Psoas muscle (tissue), 8 donors: ENCODE results near the gene DAB2IP. TPM values are rescaled to one million over a fixed set of nuclear protein-coding genes. Genes with fewer than 3 reads are reported as not detected.

Source experiments
- ATAC-seq, 4 donors: fragments of 200-7000 bp; cut with Tn5 transposase; one replicate each; pipeline ENCODE4 v1.9.1; 2020; ENCODE audit warnings: moderate library complexity in 3 of 4, mild to moderate bottlenecking in 2 of 4
- DNase-seq, 2 donors: peaks; one replicate each; pipeline ENCODE4 v3.0.0-alpha.2; 2020
- H3K27ac ChIP-seq: fragments of 200-600 bp; one replicate; pipeline ENCODE4 v1.8.0; 2022
- H3K27me3 ChIP-seq, 3 donors: fragments of 200-600 bp in 1 of 3; one replicate each; pipeline versions ENCODE4 v1.6.1 to v1.8.0; 2013 to 2022; ENCODE audit warnings: low read length in 2 of 3, mild to moderate bottlenecking in 2 of 3, moderate library complexity in 1 of 3; ENCODE audit not compliant: insufficient read depth in 3 of 3
- H3K36me3 ChIP-seq, 2 donors: fragments of 200-600 bp in 1 of 2; one replicate each; pipeline versions ENCODE4 v1.6.1 to v1.8.0; 2013 to 2022; ENCODE audit warnings: low read depth in 1 of 2, mild to moderate bottlenecking in 1 of 2, moderate library complexity in 1 of 2; ENCODE audit not compliant: insufficient read depth in 1 of 2
- H3K4me1 ChIP-seq: fragments of 200-600 bp; one replicate; pipeline ENCODE4 v1.8.0; 2022
- H3K4me3 ChIP-seq: fragments of 200-600 bp; one replicate; pipeline ENCODE4 v1.8.0; 2022; ENCODE audit warnings: mild to moderate bottlenecking
- H3K9me3 ChIP-seq: fragments of 200-600 bp; one replicate; pipeline ENCODE4 v1.8.0; 2022
- WGBS, 3 donors: extraction: QIAGEN DNeasy Blood & Tissue Kit; methylation state at CpG; one replicate each; pipeline versions ENCODE4 v1.1.6 to v1.1.7; 2013; 5-methylcytosine and 5-hydroxymethylcytosine counted together
- intact Hi-C, 2 donors: fragments of 100-400 bp; cut with DNase I; formaldehyde crosslinking; loops; one replicate each; pipeline versions ENCODE4 v1.11.0 to v1.14.2; 2022
- polyA plus RNA-seq, 3 donors: library from polyadenylated mRNA; stranded (reverse); fragments of 200-250 nt; gene quantifications; one replicate each; pipeline ENCODE4 v1.2.3, GENCODE V29; 2013
- total RNA-seq, 4 donors: library from RNA; stranded (reverse); fragmentation: NEBNext Ultra II Directional in 2 of 4; extraction: Animal tissue kit (Norgen Biotek cat#: 25700) in 2 of 4; gene quantifications; one replicate each; pipeline versions ENCODE4 v1.2.1 to v1.2.4, GENCODE V29; 2021 to 2023
- TF ChIP-seq, protein P1 (sequence below): fragments of 200-600 bp; IDR thresholded peaks from one replicate; pipeline ENCODE4 v1.8.0; 2022; ENCODE audit warnings: antibody characterized with exemption
- donor health status: healthy with polysubstance abuse.
- donor health status: DM: no; HTN: no; CAD: no; lungs with moderate emphysema.
- donor health status: Bipolar disorder and iron deficiency.
- donor health status: healthy.
- donor health status: DM: yes; HTN: yes; CAD: no.
- donor health status: DM: no; HTN: no; CAD: no.
- donor health status: DM: no; HTN: no; CAD: no.
- donor health status: DM: yes; HTN: yes; CAD: no.

The DAB2IP gene
- total and polyA plus RNA-seq, 7 donors, result 14.1 to 66.2 (median 33.4) TPM

DNA sequence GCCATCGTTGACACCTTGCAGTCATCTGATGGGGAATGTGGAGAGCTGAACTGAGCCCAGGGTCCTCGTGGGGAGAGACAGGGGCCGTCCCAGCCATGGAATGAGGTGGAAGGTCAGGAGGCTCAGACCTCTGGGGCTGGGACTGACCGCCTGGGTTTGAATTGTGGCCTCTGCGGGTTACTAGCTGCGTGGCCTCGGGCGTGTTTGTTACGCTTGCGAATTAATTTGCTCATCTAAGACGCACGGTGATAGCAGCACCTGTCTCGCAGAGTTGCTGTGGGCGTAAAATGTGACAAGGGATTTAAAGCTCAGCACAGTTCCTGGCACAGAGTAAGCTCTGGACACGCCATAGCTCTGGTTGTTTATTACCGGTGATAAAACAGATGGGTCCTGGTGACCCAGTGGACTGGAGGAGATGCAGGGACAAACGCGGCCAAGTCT, 19.4 kb upstream of the DAB2IP start:
- DNase-seq (no peak), ATAC-seq (peak; percentile 42 to 81 (median 58))
- no peaks in the 10 kb centered on the region for H3K9me3 ChIP-seq
- TF ChIP-seq, protein P1, sequence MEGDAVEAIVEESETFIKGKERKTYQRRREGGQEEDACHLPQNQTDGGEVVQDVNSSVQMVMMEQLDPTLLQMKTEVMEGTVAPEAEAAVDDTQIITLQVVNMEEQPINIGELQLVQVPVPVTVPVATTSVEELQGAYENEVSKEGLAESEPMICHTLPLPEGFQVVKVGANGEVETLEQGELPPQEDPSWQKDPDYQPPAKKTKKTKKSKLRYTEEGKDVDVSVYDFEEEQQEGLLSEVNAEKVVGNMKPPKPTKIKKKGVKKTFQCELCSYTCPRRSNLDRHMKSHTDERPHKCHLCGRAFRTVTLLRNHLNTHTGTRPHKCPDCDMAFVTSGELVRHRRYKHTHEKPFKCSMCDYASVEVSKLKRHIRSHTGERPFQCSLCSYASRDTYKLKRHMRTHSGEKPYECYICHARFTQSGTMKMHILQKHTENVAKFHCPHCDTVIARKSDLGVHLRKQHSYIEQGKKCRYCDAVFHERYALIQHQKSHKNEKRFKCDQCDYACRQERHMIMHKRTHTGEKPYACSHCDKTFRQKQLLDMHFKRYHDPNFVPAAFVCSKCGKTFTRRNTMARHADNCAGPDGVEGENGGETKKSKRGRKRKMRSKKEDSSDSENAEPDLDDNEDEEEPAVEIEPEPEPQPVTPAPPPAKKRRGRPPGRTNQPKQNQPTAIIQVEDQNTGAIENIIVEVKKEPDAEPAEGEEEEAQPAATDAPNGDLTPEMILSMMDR, result no peak
- no peaks in the 10 kb centered on the region for H3K36me3 ChIP-seq
- no peak overlapping the region for H3K4me3 ChIP-seq
- intact Hi-C loops, result loop anchor here in 1 of 2 donors (10.0 kb wide), 1 partner anchor 233 kb away; no protein-coding TSS in a partner anchor
- 27 to 45% (median 29%) methylated on average over 18 of the region's 18 CpGs for WGBS, 3 donors
- H3K27ac ChIP-seq, result peak overlapping the region; percentile 46
- H3K4me1 ChIP-seq, result peaks cover 39% of the 10 kb centered on the region
- no peaks in the 10 kb centered on the region for H3K27me3 ChIP-seq

DNA sequence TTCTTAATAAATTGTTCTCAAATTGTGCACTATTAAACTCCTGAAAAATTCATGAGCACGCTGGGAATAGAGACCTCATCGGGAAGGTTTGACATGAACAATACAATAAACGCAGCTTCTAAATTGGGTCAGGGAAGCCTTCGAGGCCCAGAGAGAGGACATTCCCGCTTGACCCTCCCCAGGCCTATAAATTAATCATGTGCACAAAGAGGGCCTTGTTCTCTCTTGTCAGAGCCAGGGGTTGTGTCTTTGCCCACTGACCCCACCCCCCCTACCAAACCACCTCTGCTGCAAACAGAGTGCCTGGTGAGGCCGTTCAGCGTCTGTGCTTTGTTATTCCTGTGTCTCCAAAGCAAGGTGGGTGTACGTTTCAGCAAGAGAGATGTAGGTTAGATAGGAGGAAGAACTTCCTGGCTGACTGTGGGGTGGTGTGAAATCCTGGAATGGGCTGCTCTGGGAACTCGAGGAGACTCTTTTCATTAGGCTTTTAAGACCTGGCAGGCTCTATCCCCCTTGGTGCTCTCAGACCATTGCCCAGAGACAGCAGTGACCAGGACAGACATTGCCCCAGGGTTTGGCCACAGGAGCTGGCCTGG, 18.2 kb upstream of the DAB2IP start:
- no peak for ATAC-seq
- peaks cover 51% of the 10 kb centered on the region for H3K4me1 ChIP-seq
- H3K9me3 ChIP-seq, result no peaks in the 10 kb centered on the region
- WGBS, 3 donors, result 74 to 84% (median 75%) methylated on average over 9 of the region's 9 CpGs
- no peak for DNase-seq
- H3K27me3 ChIP-seq, result no peaks in the 10 kb centered on the region
- H3K4me3 ChIP-seq, result no peak overlapping the region
- H3K27ac ChIP-seq, result peak overlapping the region; percentile 23
- TF ChIP-seq, protein P1, result no peak
- H3K36me3 ChIP-seq, result no peaks in the 10 kb centered on the region
- intact Hi-C loops, result loop anchor here in 1 of 2 donors (10.0 kb wide), 1 partner anchor 232 kb away; no protein-coding TSS in a partner anchor

DNA sequence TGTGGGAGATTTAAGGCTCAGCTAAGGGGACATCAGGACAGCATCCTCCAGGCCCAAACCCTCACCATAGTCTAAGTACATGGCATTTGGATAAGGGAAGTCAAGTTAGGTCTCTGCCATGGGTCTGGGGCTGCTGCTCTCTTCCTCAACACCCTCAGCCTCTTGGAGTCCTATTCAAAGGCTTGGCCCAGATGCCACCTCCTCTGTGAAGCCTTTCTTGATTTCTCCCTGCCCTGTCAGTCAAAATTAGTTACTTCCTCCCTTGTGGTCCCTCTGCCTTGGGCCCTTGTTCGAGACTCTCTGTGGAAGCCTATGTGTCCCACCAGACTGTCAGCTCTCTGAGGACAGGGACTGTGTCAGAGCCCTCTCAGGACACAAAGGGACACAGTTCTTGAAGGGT, 17.7 kb upstream of the DAB2IP start:
- peak overlapping the region; percentile 23 for H3K27ac ChIP-seq
- TF ChIP-seq, protein P1, result no peak
- no peaks in the 10 kb centered on the region for H3K9me3 ChIP-seq
- ATAC-seq (no peak), DNase-seq (no peak)
- intact Hi-C loops, result loop anchor here (2.0 to 10.0 kb wide), 2 partner anchors 17 to 231 kb away; partner anchors contain the start of gene DAB2IP (in 1 of the 2)
- H3K4me1 ChIP-seq, result peaks cover 55% of the 10 kb centered on the region
- no peaks in the 10 kb centered on the region for H3K27me3 ChIP-seq
- H3K36me3 ChIP-seq, result no peaks in the 10 kb centered on the region
- 88 to 100% (median 98%) methylated on average over 1 of the region's 1 CpG for WGBS, 3 donors
- H3K4me3 ChIP-seq, result no peak overlapping the region

DNA sequence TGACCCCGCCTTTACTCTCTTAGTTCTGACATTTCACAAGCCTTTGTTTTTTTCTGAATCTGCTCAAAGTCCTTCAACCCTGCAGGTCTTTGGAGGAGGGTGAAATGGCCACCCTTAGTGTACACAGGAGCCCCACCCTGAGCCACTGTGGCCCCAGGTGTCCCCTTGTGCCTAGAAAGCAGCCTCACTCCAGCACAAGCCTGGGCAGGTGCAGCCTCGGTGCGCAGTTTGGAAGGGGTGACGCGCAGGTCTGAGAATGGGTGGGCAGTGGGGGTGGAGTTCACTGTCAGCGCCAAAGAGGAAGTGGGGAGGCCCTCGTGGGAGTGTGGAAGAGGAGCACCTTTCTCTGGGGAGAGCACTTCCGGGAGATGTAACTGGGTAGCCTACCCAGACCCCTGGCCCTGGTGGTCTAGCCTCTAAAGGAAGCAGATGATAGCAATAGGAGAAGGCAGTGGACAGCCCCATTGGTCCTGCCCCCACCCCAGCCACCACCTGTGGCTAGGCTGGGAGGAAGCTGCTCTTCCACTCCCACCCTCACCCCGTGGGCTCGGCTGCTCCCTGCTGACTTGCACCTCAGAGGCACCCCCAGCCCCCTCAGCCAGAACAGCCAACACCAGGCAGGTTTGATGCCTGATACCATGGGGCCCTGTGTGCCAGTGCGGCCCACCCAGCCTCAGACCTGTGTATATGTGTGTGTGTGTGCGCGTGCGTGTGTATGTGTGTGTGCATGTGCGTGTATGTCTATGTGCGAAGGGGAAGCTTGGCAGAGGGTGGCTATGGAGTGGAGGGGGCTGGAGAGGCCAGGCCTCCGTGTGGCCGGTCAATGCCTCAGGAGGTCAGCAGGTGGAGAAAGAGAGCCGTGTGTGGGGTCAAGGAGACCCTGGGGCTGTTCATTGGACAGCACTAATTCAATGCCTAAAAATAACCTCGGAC, 16.8 kb upstream of the DAB2IP start:
- no peaks in the 10 kb centered on the region for H3K27me3 ChIP-seq
- DNase-seq (no peak), ATAC-seq (peak; percentile 39 to 49 (median 44))
- H3K4me3 ChIP-seq, result no peak overlapping the region
- H3K36me3 ChIP-seq, result no peaks in the 10 kb centered on the region
- H3K27ac ChIP-seq, result no peak overlapping the region
- intact Hi-C loops, result loop anchor here (2.0 to 10.0 kb wide), 4 partner anchors 16 to 358 kb away; partner anchors contain the start of gene DAB2IP (in 1 of the 2)
- TF ChIP-seq, protein P1, result peak; percentile 47
- H3K4me1 ChIP-seq, result peaks cover 62% of the 10 kb centered on the region
- 57 to 62% (median 62%) methylated on average over 20 of the region's 20 CpGs for WGBS, 3 donors
- no peaks in the 10 kb centered on the region for H3K9me3 ChIP-seq
